ENCODE results near the gene CLEC2D.

CLEC2D gene

DNA sequence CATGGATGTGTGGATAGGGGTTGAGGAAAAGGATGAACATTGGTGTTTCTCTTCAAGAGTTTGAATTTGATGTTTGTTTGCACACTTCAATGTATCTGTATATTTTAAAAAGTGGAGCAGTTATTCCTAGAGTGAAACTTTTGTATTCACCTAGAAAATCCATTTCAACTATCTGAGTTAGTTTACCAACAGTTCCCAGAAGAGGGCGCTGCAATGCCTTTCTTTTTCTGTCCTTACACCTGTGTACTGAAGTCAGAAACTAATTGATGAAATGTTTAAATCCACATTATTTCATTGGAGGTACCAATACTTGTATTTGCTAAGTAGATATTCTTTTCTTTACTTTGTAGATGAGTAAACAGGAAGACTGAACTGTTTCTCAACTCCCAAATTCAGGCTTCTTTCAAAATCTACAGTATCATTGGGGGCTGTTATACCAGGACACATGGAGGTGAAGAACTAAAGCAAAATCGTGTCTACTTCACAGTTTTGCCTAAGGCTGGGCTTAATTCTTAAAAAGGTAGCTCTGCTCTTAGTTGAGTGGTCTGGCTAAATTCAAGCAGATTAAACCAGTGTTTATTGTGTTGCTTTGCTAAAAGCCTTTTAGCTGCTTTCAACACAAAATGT lies 35.2 kb upstream of the CLEC2D start:
- no peak overlapping the region for H3K4me3 ChIP-seq (replicated peaks; ENCODE audit: low read depth, low read length)
- TF ChIP-seq, protein P1, sequence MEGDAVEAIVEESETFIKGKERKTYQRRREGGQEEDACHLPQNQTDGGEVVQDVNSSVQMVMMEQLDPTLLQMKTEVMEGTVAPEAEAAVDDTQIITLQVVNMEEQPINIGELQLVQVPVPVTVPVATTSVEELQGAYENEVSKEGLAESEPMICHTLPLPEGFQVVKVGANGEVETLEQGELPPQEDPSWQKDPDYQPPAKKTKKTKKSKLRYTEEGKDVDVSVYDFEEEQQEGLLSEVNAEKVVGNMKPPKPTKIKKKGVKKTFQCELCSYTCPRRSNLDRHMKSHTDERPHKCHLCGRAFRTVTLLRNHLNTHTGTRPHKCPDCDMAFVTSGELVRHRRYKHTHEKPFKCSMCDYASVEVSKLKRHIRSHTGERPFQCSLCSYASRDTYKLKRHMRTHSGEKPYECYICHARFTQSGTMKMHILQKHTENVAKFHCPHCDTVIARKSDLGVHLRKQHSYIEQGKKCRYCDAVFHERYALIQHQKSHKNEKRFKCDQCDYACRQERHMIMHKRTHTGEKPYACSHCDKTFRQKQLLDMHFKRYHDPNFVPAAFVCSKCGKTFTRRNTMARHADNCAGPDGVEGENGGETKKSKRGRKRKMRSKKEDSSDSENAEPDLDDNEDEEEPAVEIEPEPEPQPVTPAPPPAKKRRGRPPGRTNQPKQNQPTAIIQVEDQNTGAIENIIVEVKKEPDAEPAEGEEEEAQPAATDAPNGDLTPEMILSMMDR (IDR thresholded peaks at IDR 0.05; ENCODE audit: insufficient read depth, low read length, poor library complexity, severe bottlenecking), result peak; percentile 56
- DNase-seq (ENCODE audit: extremely low read depth, insufficient read length), result peak; percentile 35

DNA sequence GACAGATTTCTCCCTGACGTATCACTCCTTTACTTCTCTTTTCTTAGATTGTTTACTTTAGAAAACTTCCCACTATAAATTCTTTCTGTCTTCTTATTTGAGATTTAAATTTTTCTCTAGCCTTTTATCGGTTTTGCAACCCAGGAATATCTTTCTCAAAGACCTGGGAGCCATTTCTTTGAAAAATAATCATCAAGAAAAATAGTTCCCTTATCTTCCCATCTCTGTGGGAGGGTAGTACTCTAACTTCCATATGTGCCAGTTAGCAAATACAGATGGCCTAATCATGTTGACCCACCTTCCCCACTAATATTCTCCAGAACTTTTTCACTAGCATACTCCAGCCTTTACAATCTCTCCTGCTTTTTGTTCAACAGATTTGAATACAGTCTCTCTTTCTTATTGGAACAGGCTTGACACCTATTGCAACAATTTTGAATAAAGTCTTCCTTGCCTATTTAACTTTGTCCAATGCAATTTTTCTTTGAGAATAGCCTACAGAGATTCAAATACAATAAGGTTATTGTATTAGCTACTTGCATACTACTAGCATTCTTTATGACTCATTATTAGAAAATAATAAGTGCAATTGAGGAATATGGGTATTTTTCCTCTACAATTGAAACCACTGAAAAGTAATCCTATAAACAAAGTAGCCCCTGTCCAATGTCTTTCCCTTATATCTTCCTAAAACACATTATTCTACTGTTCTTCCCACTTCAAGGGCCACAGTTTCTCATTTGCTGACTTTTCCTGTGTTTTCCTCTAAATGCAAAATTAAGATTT lies 34.4 kb upstream of the CLEC2D start:
- H3K4me3 ChIP-seq (replicated peaks; ENCODE audit: low read depth, low read length), result no peak overlapping the region
- H3K36me3 ChIP-seq (ENCODE audit: control insufficient read depth, insufficient read depth, low read length), result no peaks in the 10 kb centered on the region
- no peaks in the 10 kb centered on the region for H3K27me3 ChIP-seq (replicated peaks; ENCODE audit: control insufficient read depth, insufficient read depth, low read length)
- no peak for DNase-seq (ENCODE audit: extremely low read depth, insufficient read length)
- TF ChIP-seq, protein P1 (IDR thresholded peaks at IDR 0.05; ENCODE audit: insufficient read depth, low read length, poor library complexity, severe bottlenecking), result no peak

More for the DNA sequence above, 35.2 kb upstream of the CLEC2D start:
- Histone ChIP-seq H3K36me3 (ENCODE audit: control insufficient read depth, insufficient read depth, low read length) (no peaks in the 10 kb centered on the region), H3K27me3 (replicated peaks; ENCODE audit: control insufficient read depth, insufficient read depth, low read length) (no peaks in the 10 kb centered on the region)

DNA sequence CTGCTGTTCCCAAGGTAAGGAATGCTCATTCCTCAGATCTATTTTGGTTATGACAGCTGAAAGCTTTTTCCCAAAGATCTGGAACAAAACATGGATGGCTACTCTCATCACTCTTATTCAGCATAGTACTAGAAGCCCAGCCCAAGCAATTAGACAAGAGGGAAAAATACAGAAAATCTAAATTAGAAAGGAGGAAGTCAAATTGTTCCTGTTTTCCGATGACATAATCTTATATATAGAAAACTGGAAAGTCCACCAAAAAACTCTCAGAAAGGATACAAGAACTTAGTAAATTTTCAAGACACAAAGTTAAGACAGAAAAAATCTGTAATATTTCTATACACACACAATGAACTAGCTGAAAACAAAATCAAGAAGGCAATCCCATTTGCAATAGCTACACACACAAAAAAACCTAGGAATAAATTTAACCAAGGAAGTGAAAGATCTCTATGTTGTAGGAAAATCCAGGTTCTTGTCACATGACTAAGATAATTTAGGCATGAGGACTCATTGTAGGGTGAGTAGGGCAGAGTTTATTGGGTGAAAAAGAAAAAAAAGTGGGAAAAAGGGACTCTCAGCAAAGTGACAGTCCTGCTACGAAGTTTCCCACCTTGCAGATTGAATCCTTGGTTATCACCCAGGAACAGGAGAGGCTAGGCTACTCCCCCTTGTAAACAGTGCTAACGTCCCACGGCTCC lies 33.2 kb upstream of the CLEC2D start:
- TF ChIP-seq, protein P1 (IDR thresholded peaks at IDR 0.05; ENCODE audit: insufficient read depth, low read length, poor library complexity, severe bottlenecking), result no peak
- no peaks in the 10 kb centered on the region for H3K27me3 ChIP-seq (replicated peaks; ENCODE audit: control insufficient read depth, insufficient read depth, low read length)
- H3K4me3 ChIP-seq (replicated peaks; ENCODE audit: low read depth, low read length), result no peak overlapping the region
- DNase-seq (ENCODE audit: extremely low read depth, insufficient read length), result no peak
- no peaks in the 10 kb centered on the region for H3K36me3 ChIP-seq (ENCODE audit: control insufficient read depth, insufficient read depth, low read length)

DNA sequence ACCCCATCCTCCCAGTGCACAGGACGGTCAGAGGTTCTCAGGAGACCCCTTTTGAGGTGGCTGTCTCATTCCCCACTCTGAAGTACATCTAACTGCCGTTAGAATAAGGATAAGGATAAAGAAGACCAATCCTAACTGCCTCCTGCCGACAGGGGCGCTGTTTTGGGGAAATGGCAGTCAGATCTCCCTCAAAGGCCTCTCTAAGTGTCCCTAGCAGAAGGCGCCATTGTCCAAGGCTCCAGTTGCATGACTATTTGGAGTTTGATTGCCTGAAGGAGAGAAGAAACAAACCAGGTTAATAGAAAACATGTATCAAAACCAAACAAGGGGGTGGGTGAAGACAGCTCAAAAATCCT lies 32.7 kb upstream of the CLEC2D start:
- no peaks in the 10 kb centered on the region for H3K27me3 ChIP-seq (replicated peaks; ENCODE audit: control insufficient read depth, insufficient read depth, low read length)
- H3K36me3 ChIP-seq (ENCODE audit: control insufficient read depth, insufficient read depth, low read length), result no peaks in the 10 kb centered on the region
- H3K4me3 ChIP-seq (replicated peaks; ENCODE audit: low read depth, low read length), result no peak overlapping the region
- no peak for DNase-seq (ENCODE audit: extremely low read depth, insufficient read length)
- TF ChIP-seq, protein P1 (IDR thresholded peaks at IDR 0.05; ENCODE audit: insufficient read depth, low read length, poor library complexity, severe bottlenecking), result no peak

DNA sequence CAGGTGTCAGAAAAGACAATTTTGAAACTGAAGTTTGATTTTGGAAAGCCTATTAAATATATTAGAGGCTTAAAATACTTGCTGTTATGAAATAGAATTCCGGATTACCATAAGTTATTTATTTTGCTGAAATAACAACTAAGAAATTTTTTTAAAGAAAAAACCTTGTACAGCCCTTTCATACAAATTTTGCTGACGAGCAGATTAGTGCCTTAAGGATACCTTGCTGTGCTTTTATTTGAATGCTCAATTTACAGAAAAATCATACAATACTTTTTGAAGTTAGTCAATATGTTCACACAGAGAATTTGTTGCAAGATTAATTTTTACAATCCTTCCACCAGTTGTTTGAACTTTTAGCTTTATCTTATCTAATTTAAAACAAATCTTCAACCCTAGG lies 29.5 kb upstream of the CLEC2D start:
- no peak for DNase-seq (ENCODE audit: extremely low read depth, insufficient read length)
- no peak overlapping the region for H3K4me3 ChIP-seq (replicated peaks; ENCODE audit: low read depth, low read length)
- H3K27me3 ChIP-seq (replicated peaks; ENCODE audit: control insufficient read depth, insufficient read depth, low read length), result no peaks in the 10 kb centered on the region
- TF ChIP-seq, protein P1 (IDR thresholded peaks at IDR 0.05; ENCODE audit: insufficient read depth, low read length, poor library complexity, severe bottlenecking), result no peak
- H3K36me3 ChIP-seq (ENCODE audit: control insufficient read depth, insufficient read depth, low read length), result no peaks in the 10 kb centered on the region

Measured in GM06990 (cell line).